ACHN (cell line): ENCODE results near the gene C4orf46.
A peak's percentile ranks its signal among the peaks of the same experiment; 100 is the strongest.
"Not testable (repeated sequence)": the region's sequence is repeated elsewhere in the genome, so short reads cannot be mapped to it uniquely, and the experiment has no call there.

Experiments
- DNase-seq: peaks from one replicate; pipeline ENCODE4 v3.0.0-alpha.2; 2015
- in situ Hi-C: cut with HindIII; loops from 2 replicates; pipeline ENCODE4 v1.10.0; 2017; ENCODE audit warnings: low sequenced_read_pairs, low pct_ligation_motif_present, low pct_unique_long_range_greater_than_20kb

Gene C4orf46

GRCh38 chr4:158663707-158664625 lies 7.7 kb downstream of the C4orf46 start:
- DNase-seq, in situ Hi-C loops: not testable (repeated sequence)

- in situ Hi-C loops, DNase-seq: not testable (repeated sequence)
Observed at GRCh38 chr4:158663255-158663654, 8.4 kb downstream of the C4orf46 start.

GRCh38 chr4:158657291-158657690 lies 14.4 kb downstream of the C4orf46 start:
- in situ Hi-C loops = no loop called here
- no peak for DNase-seq

GRCh38 chr4:158656439-158656838 lies 15.2 kb downstream of the C4orf46 start:
- in situ Hi-C loops = no loop called here
- DNase-seq = no peak

- in situ Hi-C loops = no loop called here
- no peak for DNase-seq
Observed at GRCh38 chr4:158652920-158653319, 18.8 kb downstream of the C4orf46 start.

GRCh38 chr4:158649111-158649680 lies 22.5 kb downstream of the C4orf46 start:
- in situ Hi-C loops = no loop called here

GRCh38 chr4:158644760-158645159 lies 26.9 kb downstream of the C4orf46 start:
- in situ Hi-C loops = no loop called here

More at GRCh38 chr4:158649111-158649680, 22.5 kb downstream of the C4orf46 start:
- DNase-seq = no peak

GRCh38 chr4:158644356-158644755 lies 27.3 kb downstream of the C4orf46 start:
- in situ Hi-C loops = no loop called here
- DNase-seq = no peak

More at GRCh38 chr4:158644760-158645159, 26.9 kb downstream of the C4orf46 start:
- DNase-seq = no peak

GRCh38 chr4:158636619-158637018 lies 35.1 kb downstream of the C4orf46 start:
- in situ Hi-C loops = no loop called here
- DNase-seq = no peak

GRCh38 chr4:158630893-158631292 lies 40.8 kb downstream of the C4orf46 start:
- DNase-seq = no peak
- in situ Hi-C loops = no loop called here

GRCh38 chr4:158625544-158625943 lies 46.1 kb downstream of the C4orf46 start:
- in situ Hi-C loops = no loop called here

GRCh38 chr4:158624889-158625478 lies 46.7 kb downstream of the C4orf46 start:
- in situ Hi-C loops = no loop called here
- DNase-seq = peak; percentile 57

More at GRCh38 chr4:158625544-158625943, 46.1 kb downstream of the C4orf46 start:
- DNase-seq = no peak

GRCh38 chr4:158622251-158622650 lies 49.4 kb downstream of the C4orf46 start:
- in situ Hi-C loops = no loop called here
- DNase-seq = no peak

GRCh38 chr4:158621729-158622128 lies 50.0 kb downstream of the C4orf46 start:
- in situ Hi-C loops = no loop called here
- no peak for DNase-seq

GRCh38 chr4:158617956-158618355 lies 53.7 kb downstream of the C4orf46 start:
- in situ Hi-C loops = no loop called here

More at GRCh38 chr4:158617956-158618355, 53.7 kb downstream of the C4orf46 start:
- DNase-seq = no peak
